SK-N-SH (cell line): Measurements from ENCODE around the gene USP47. TPM values are rescaled to one million over a fixed set of nuclear protein-coding genes. Genes with fewer than 3 reads are reported as not detected.
A peak's percentile ranks its signal among the peaks of the same experiment; 100 is the strongest.

ENCODE experiments used
- CTCF ChIA-PET: fragments of 300-600, 350-600 bp; formaldehyde crosslinking; extraction: SDS; loops from one replicate; lab custom pipeline; 2021; lab: Yijun Ruan, JAX
- POLR2A ChIA-PET: fragments of 350-600 bp; sonication (Branson Sonifier 250); formaldehyde crosslinking; extraction: SDS; loops from one replicate; lab custom pipeline; 2020; ENCODE audit warnings: antibody characterized with exemption, inconsistent platforms; lab: Yijun Ruan, JAX
- DNase-seq: peaks from one replicate; pipeline ENCODE4 v3.0.0; 2012
- H2AFZ ChIP-seq: fragments of 200-600 bp; sonication (generic); 2 replicates; pipeline ENCODE4 v1.8.1; 2016; ENCODE audit warnings: antibody characterized with exemption, mild to moderate bottlenecking, low read depth
- H3F3A ChIP-seq: fragments of 200-600 bp; sonication (generic); replicated peaks from 2 replicates; pipeline ENCODE3; 2016; ENCODE audit warnings: antibody characterized with exemption, mild to moderate bottlenecking; ENCODE audit not compliant: insufficient read depth
- H3K27ac ChIP-seq, 2 experiments: fragments of 200-500 bp in 1 of 2; fragments of 200-600 bp in 1 of 2; sonication (Bioruptor generic) in 1 of 2; sonication (generic), shearing (Covaris generic) in 1 of 2; 2 replicates each; pipeline versions ENCODE4 v1.5.1 to v1.6.1; 2014 to 2016; ENCODE audit warnings: low read depth in 2 of 2, inconsistent platforms in 1 of 2, low read length in 1 of 2, mild to moderate bottlenecking in 1 of 2, mixed read lengths in 1 of 2
- H3K27me3 ChIP-seq: fragments of 200-600 bp; sonication (generic), shearing (Covaris generic); 2 replicates; pipeline ENCODE4 v1.6.1; 2016; ENCODE audit warnings: mixed run types; ENCODE audit not compliant: insufficient read depth
- H3K36me3 ChIP-seq, 2 experiments: fragments of 200-500 bp in 1 of 2; fragments of 200-600 bp in 1 of 2; sonication (Bioruptor generic) in 1 of 2; sonication (generic) in 1 of 2; replicated peaks in 1 of 2; 2 replicates each; pipeline versions ENCODE3 to v1.5.1; 2014 to 2016; ENCODE audit warnings: low read length in 1 of 2, mild to moderate bottlenecking in 1 of 2; ENCODE audit not compliant: insufficient read depth in 2 of 2, control insufficient read depth in 1 of 2
- H3K4me1 ChIP-seq, 2 experiments: fragments of 200-500 bp in 1 of 2; fragments of 200-600 bp in 1 of 2; sonication (Bioruptor generic) in 1 of 2; sonication (generic), shearing (Covaris generic) in 1 of 2; 2 replicates each; pipeline versions ENCODE4 v1.5.1 to v1.6.1; 2014 to 2016; ENCODE audit warnings: low read depth in 1 of 2, low read length in 1 of 2, mixed run types in 1 of 2; ENCODE audit not compliant: insufficient read depth in 2 of 2, control insufficient read depth in 1 of 2
- H3K4me2 ChIP-seq: fragments of 200-600 bp; sonication (generic), shearing (Covaris generic); 2 replicates; pipeline ENCODE4 v1.6.1; 2017; ENCODE audit warnings: mixed run types
- H3K4me3 ChIP-seq, 2 experiments: fragments of 200-500 bp in 1 of 2; fragments of 200-600 bp in 1 of 2; sonication (Bioruptor generic) in 1 of 2; sonication (generic), shearing (Covaris generic) in 1 of 2; 2 replicates each; pipeline versions ENCODE4 v1.5.1 to v1.8.1; 2014 to 2016; ENCODE audit warnings: low read depth in 2 of 2, inconsistent platforms in 1 of 2, low read length in 1 of 2, mild to moderate bottlenecking in 1 of 2, mixed read lengths in 1 of 2, moderate library complexity in 1 of 2
- H3K79me2 ChIP-seq: fragments of 200-600 bp; sonication (generic); 2 replicates; pipeline ENCODE4 v1.8.1; 2017; ENCODE audit warnings: mild to moderate bottlenecking; ENCODE audit not compliant: insufficient read depth
- H3K9ac ChIP-seq: fragments of 200-600 bp; sonication (generic); 2 replicates; pipeline ENCODE4 v1.6.1; 2017; ENCODE audit warnings: mixed run types
- H3K9me2 ChIP-seq: fragments of 200-600 bp; sonication (generic); 2 replicates; pipeline ENCODE4 v1.6.1; 2017; ENCODE audit warnings: mixed run types
- H3K9me3 ChIP-seq: fragments of 200-600 bp; sonication (generic); 2 replicates; pipeline ENCODE4 v1.6.1; 2017; ENCODE audit warnings: mixed run types, mild to moderate bottlenecking, moderate library complexity
- H4K20me1 ChIP-seq: fragments of 200-600 bp; sonication (generic); 2 replicates; pipeline ENCODE4 v1.6.1; 2017; ENCODE audit warnings: mild to moderate bottlenecking, mixed run types; ENCODE audit not compliant: insufficient read depth
- EP300 ChIP-seq, 2 experiments: IDR thresholded peaks; 2 replicates each; pipeline versions ENCODE4 v1.4.0 to v1.6.1; 2012; ENCODE audit warnings: borderline replicate concordance in 1 of 2, low read depth in 1 of 2, low read length in 1 of 2
- EZH2phosphoT487 ChIP-seq: fragments of 200-600 bp; sonication (generic); IDR thresholded peaks from 2 replicates; pipeline ENCODE4 v1.6.1; 2017; ENCODE audit warnings: low read depth, mixed run types, mild to moderate bottlenecking, antibody characterized with exemption, moderate library complexity, borderline replicate concordance
- FOSL2 ChIP-seq: IDR thresholded peaks from 2 replicates; pipeline ENCODE4 v1.4.0; 2012; ENCODE audit warnings: low read depth, mild to moderate bottlenecking, moderate library complexity, borderline replicate concordance
- FOXJ3 ChIP-seq: sonication (generic); formaldehyde crosslinking; IDR thresholded peaks from 2 replicates; pipeline ENCODE4 v1.5.1; 2020; ENCODE audit warnings: mild to moderate bottlenecking, missing genetic modification reagents
- FOXM1 ChIP-seq: IDR thresholded peaks from 2 replicates; pipeline ENCODE4 v1.4.0; 2012; ENCODE audit warnings: low read depth, mild to moderate bottlenecking
- GABPA ChIP-seq: IDR thresholded peaks from 2 replicates; pipeline ENCODE4 v1.4.0; 2012; ENCODE audit warnings: low read depth, mild to moderate bottlenecking
- GATA2 ChIP-seq: sonication (generic); formaldehyde crosslinking; IDR thresholded peaks from 2 replicates; pipeline ENCODE4 v1.5.0; 2020; ENCODE audit warnings: mild to moderate bottlenecking, missing genetic modification reagents
- JUND ChIP-seq: IDR thresholded peaks from 2 replicates; pipeline ENCODE4 v1.4.0; 2012
- MAX ChIP-seq: IDR thresholded peaks from 2 replicates; pipeline ENCODE4 v1.4.0; 2012; ENCODE audit warnings: low read depth
- NFIC ChIP-seq: IDR thresholded peaks from 2 replicates; pipeline ENCODE4 v1.4.0; 2012; ENCODE audit warnings: borderline replicate concordance
- PBX3 ChIP-seq: IDR thresholded peaks from 2 replicates; pipeline ENCODE4; 2012
- POLR2AphosphoS5 ChIP-seq: IDR thresholded peaks from 2 replicates; pipeline ENCODE4 v1.6.1; 2012; ENCODE audit warnings: low read depth, low read length
- RAD21 ChIP-seq: IDR thresholded peaks from 2 replicates; pipeline ENCODE4 v1.6.1; 2012; ENCODE audit warnings: mild to moderate bottlenecking, low read length
- RCOR1 ChIP-seq: fragments of 150-350 bp; IDR thresholded peaks from 2 replicates; pipeline ENCODE4 v1.6.1; 2017; ENCODE audit warnings: antibody characterized with exemption, low read length
- RFX5 ChIP-seq: IDR thresholded peaks from 2 replicates; pipeline ENCODE4 v1.6.1; 2012; ENCODE audit warnings: mild to moderate bottlenecking, improper control_type of control experiment, low read length
- SIN3A ChIP-seq: IDR thresholded peaks from 2 replicates; pipeline ENCODE4 v1.6.1; 2012; ENCODE audit warnings: low read depth, mild to moderate bottlenecking, low read length, moderate library complexity, borderline replicate concordance
- SMC3 ChIP-seq: IDR thresholded peaks from 2 replicates; pipeline ENCODE4 v1.6.1; 2012; ENCODE audit warnings: low read depth, low read length, improper control_type of control experiment
- USF1 ChIP-seq: IDR thresholded peaks from 2 replicates; pipeline ENCODE4 v1.4.0; 2012; ENCODE audit warnings: low read depth, borderline replicate concordance
- YY1 ChIP-seq: IDR thresholded peaks from 2 replicates; pipeline ENCODE4 v1.4.0; 2012; ENCODE audit warnings: low read depth, mild to moderate bottlenecking
- ZBTB33 ChIP-seq: IDR thresholded peaks from 2 replicates; pipeline ENCODE4 v1.4.0; 2012; ENCODE audit warnings: low read depth, borderline replicate concordance
- WGBS: methylation state at CpG from one replicate; pipeline ENCODE4 v1.1.6; 2017; ENCODE audit warnings: low lambda C conversion rate; 5-methylcytosine and 5-hydroxymethylcytosine counted together
- polyA plus RNA-seq, 3 experiments: library from polyadenylated mRNA; depleted of rRNA; stranded (reverse); fragments of >200 nt; gene quantifications; 2 replicates each; pipeline ENCODE4 v1.2.3, GENCODE V29; 2012

USP47 gene
- polyA plus RNA-seq, 1 of the 3 experiments (the other 2 are of a cell fraction), result 10.3 TPM

- TF ChIP-seq ZBTB33 (no peak), GABPA (no peak), EZH2phosphoT487 (no peak), PBX3 (no peak), RCOR1 (no peak), JUND (no peak), NFIC (no peak), RFX5 (no peak), MAX (no peak), RAD21 (no peak), GATA2 (no peak), YY1 (no peak)
Observed at GRCh38 chr11:11967669-11968510, 126.1 kb downstream of the USP47 start (continued).

GRCh38 chr11:11968511-11969280, 126.9 kb downstream of the USP47 start:
- no peak overlapping the region; a peak in 1 of 4 replicates for H3K4me3 ChIP-seq
- H3F3A ChIP-seq, result peaks cover 15% of the 10 kb centered on the region
- no peaks in the 10 kb centered on the region for H4K20me1 ChIP-seq
- peaks cover 39 to 94% of the 10 kb centered on the region in 2 experiments for H3K4me1 ChIP-seq
- no peaks in the 10 kb centered on the region for H3K9me2 ChIP-seq
- peaks cover 38 to 44% of the 10 kb centered on the region in 2 experiments for H3K36me3 ChIP-seq
- WGBS, result 45% methylated on average over 6 of the region's 11 CpGs
- peak; percentile 89 for DNase-seq
- H3K9ac ChIP-seq, result peak overlapping the region; percentile 43; the same call in 1 of the 2 replicates
- H3K27ac ChIP-seq, result peak overlapping the region; percentile 85 to 100
- no peaks in the 10 kb centered on the region for H3K27me3 ChIP-seq
- no peak overlapping the region for H2AFZ ChIP-seq
- no peaks in the 10 kb centered on the region for H3K9me3 ChIP-seq
- CTCF ChIA-PET, result interaction anchor here (0.6 to 5.0 kb wide), 7 partner anchors 9 to 320 kb away, joined by 3 to 39 read pairs (median 9); no protein-coding TSS in a partner anchor
- peaks cover 34% of the 10 kb centered on the region for H3K79me2 ChIP-seq
- POLR2A ChIA-PET, result interaction anchor here (1.1 to 2.3 kb wide), 3 partner anchors 11 to 41 kb away, joined by 4 to 21 read pairs (median 6); no protein-coding TSS in a partner anchor
- peak overlapping the region; percentile 4; the same call in 1 of the 2 replicates for H3K4me2 ChIP-seq
- TF ChIP-seq RFX5 (no peak), JUND (no peak; the same call in 1 of the 2 replicates), EP300 (IDR thresholded peaks at IDR 0.05; ENCODE audit: borderline replicate concordance in 1 of 2, low read depth in 1 of 2, low read length in 1 of 2) (peak; percentile 87 to 90), USF1 (0 out of 2 replicates have a peak, but pooled peaks have one; percentile 8), FOSL2 (no peak), NFIC (peak; percentile 61; the same call in 1 of the 2 replicates), ZBTB33 (no peak), POLR2AphosphoS5 (peak; percentile 92), FOXJ3 (CRISPR knock-in tag) (peak; percentile 96), SMC3 (no peak; the same call in 1 of the 2 replicates), YY1 (0 out of 2 replicates have a peak, but pooled peaks have one; percentile 22), FOXM1 (0 out of 2 replicates have a peak, but pooled peaks have one; percentile 35), SIN3A (peak; percentile 65; the same call in 1 of the 2 replicates)
